HTR-8/SVneo (cell line): ENCODE results near the gene MOB3A.
A peak's percentile ranks its signal among the peaks of the same experiment; 100 is the strongest.

Experiments used
- DNase-seq: peaks from one replicate; pipeline ENCODE4 v3.0.0; 2011; ENCODE audit warnings: low spot score, mixed read lengths; ENCODE audit not compliant: insufficient read length
- FAIRE-seq: peaks from 2 replicates; lab custom pipeline; 2011; peaks lifted over from hg19 to GRCh38; lab: Jason Lieb, UNC

The MOB3A gene

GRCh38 chr19:2048104-2048958 lies 47.8 kb downstream of the MOB3A start:
- no peak for DNase-seq
- no peak for FAIRE-seq

GRCh38 chr19:2047449-2048103 lies 48.5 kb downstream of the MOB3A start:
- no peak for DNase-seq
- no peak for FAIRE-seq

GRCh38 chr19:2047076-2047448 lies 49.1 kb downstream of the MOB3A start:
- no peak for FAIRE-seq
- DNase-seq: no peak

GRCh38 chr19:2046046-2046907 lies 49.8 kb downstream of the MOB3A start:
- FAIRE-seq (no peak), DNase-seq (no peak)

- FAIRE-seq (no peak), DNase-seq (no peak)
Observed at GRCh38 chr19:2045501-2046045, 50.6 kb downstream of the MOB3A start.

GRCh38 chr19:2044709-2045500 lies 51.2 kb downstream of the MOB3A start:
- DNase-seq (no peak), FAIRE-seq (no peak)

- DNase-seq: no peak
- FAIRE-seq: no peak
Observed at GRCh38 chr19:2043961-2044708, 52.0 kb downstream of the MOB3A start.

- no peak for FAIRE-seq
- no peak for DNase-seq
Observed at GRCh38 chr19:2043251-2043641, 52.9 kb downstream of the MOB3A start.

GRCh38 chr19:2042485-2043250 lies 53.5 kb downstream of the MOB3A start:
- DNase-seq (no peak), FAIRE-seq (no peak)

GRCh38 chr19:2041683-2042484 lies 54.2 kb downstream of the MOB3A start:
- DNase-seq: peak; percentile 61
- FAIRE-seq: no peak

- DNase-seq (no peak), FAIRE-seq (no peak)
Observed at GRCh38 chr19:2041433-2041682, 54.8 kb downstream of the MOB3A start.

GRCh38 chr19:2040647-2041432 lies 55.3 kb downstream of the MOB3A start:
- no peak for DNase-seq
- FAIRE-seq: no peak

GRCh38 chr19:2039959-2040646 lies 56.0 kb downstream of the MOB3A start:
- DNase-seq (no peak), FAIRE-seq (no peak)

GRCh38 chr19:2039089-2039958 lies 56.8 kb downstream of the MOB3A start:
- no peak for FAIRE-seq
- DNase-seq: no peak

GRCh38 chr19:2038284-2039088 lies 57.6 kb downstream of the MOB3A start:
- no peak for DNase-seq
- no peak for FAIRE-seq
